RWPE2 (cell line): ENCODE data around the gene NFE2L3.

Experiments used
- ATAC-seq: fragments of 200-7000 bp; cut with Tn5 transposase; 3 replicates; pipeline ENCODE4 v1.9.1; 2021; ENCODE audit warnings: low read depth
- DNase-seq: peaks from one replicate; pipeline ENCODE4 v3.0.0-alpha.2; 2020; ENCODE audit warnings: low spot score
- H3K27ac ChIP-seq: fragments of 450-650 bp; 2 replicates; pipeline ENCODE4 v1.5.1; 2017; ENCODE audit warnings: mild to moderate bottlenecking; ENCODE audit not compliant: poor library complexity, severe bottlenecking
- H3K27me3 ChIP-seq: fragments of 250-450 bp; sonication (Bioruptor Pico); 2 replicates; pipeline ENCODE4 v1.5.1; 2021; ENCODE audit warnings: mild to moderate bottlenecking, moderate library complexity; ENCODE audit not compliant: insufficient read depth, poor library complexity, severe bottlenecking
- H3K36me3 ChIP-seq: fragments of 250-450 bp; sonication (Bioruptor Pico); 2 replicates; pipeline ENCODE4 v1.5.1; 2020; ENCODE audit warnings: low read depth, mild to moderate bottlenecking, moderate library complexity
- H3K4me1 ChIP-seq: fragments of 250-450 bp; sonication (Bioruptor Pico); 2 replicates; pipeline ENCODE4 v1.5.1; 2021; ENCODE audit warnings: mild to moderate bottlenecking, moderate library complexity; ENCODE audit not compliant: insufficient read depth, poor library complexity, severe bottlenecking
- H3K4me3 ChIP-seq: fragments of 250-450 bp; sonication (Bioruptor Pico); 2 replicates; pipeline ENCODE4 v1.5.1; 2021; ENCODE audit warnings: mild to moderate bottlenecking, moderate library complexity; ENCODE audit not compliant: severe bottlenecking
- H3K9me3 ChIP-seq: fragments of 250-450 bp; sonication (Bioruptor Pico); 2 replicates; pipeline ENCODE4 v1.5.1; 2021; ENCODE audit warnings: mild to moderate bottlenecking, moderate library complexity; ENCODE audit not compliant: severe bottlenecking
- TF ChIP-seq, protein P1 (sequence below): fragments of 450-650 bp; IDR thresholded peaks from one replicate; pipeline ENCODE4 v1.5.1; 2017; ENCODE audit warnings: mild to moderate bottlenecking, moderate library complexity; ENCODE audit not compliant: poor library complexity, severe bottlenecking

The NFE2L3 gene

DNA sequence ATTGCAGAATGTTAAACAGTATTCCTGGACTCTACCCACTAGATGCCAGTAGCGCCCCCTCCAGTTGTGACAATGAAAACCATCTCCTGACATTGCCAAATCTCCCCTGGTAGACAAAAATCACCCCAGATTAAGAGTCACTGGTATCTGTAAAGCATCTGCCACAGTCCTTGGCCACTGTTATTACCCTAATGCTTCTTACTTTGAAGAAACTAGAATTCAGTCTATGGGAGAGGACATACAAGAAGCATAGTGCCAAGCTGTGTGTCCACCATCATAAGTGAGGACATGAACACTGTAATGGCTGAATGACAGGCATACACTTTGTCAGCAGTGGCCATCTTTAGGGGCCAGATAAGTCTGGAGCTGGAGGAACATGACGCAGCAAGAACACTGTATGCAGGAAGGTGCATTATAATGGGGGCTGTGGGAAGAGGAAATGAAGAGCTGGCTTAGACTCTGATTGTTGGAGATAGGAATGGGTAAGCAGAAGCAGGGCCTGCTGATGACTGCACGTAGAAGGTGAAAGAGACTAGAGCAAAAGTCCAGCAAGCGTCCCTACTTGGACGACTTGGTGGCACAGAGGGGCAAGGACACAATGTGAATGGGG, 82.0 kb downstream of the NFE2L3 start:
- Histone ChIP-seq H3K36me3 (no peaks in the 10 kb centered on the region), H3K4me1 (no peaks in the 10 kb centered on the region), H3K27ac (no peak overlapping the region), H3K27me3 (no peaks in the 10 kb centered on the region), H3K4me3 (no peak overlapping the region), H3K9me3 (no peaks in the 10 kb centered on the region)
- ATAC-seq (no peak), DNase-seq (no peak)
- TF ChIP-seq, protein P1, sequence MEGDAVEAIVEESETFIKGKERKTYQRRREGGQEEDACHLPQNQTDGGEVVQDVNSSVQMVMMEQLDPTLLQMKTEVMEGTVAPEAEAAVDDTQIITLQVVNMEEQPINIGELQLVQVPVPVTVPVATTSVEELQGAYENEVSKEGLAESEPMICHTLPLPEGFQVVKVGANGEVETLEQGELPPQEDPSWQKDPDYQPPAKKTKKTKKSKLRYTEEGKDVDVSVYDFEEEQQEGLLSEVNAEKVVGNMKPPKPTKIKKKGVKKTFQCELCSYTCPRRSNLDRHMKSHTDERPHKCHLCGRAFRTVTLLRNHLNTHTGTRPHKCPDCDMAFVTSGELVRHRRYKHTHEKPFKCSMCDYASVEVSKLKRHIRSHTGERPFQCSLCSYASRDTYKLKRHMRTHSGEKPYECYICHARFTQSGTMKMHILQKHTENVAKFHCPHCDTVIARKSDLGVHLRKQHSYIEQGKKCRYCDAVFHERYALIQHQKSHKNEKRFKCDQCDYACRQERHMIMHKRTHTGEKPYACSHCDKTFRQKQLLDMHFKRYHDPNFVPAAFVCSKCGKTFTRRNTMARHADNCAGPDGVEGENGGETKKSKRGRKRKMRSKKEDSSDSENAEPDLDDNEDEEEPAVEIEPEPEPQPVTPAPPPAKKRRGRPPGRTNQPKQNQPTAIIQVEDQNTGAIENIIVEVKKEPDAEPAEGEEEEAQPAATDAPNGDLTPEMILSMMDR = no peak
